Cardiac fibroblast (primary cell): Measurements from ENCODE around the gene PILRB.

ENCODE experiments used
- DNase-seq, 2 donors: peaks; one replicate each; pipeline versions ENCODE4 v3.0.0 to v3.0.0-alpha.2; 2010; ENCODE audit warnings: low read depth in 2 of 2
- H3K4me3 ChIP-seq, 2 donors: replicated peaks in 1 of 2; 1 replicate in 1 of 2; 2 replicates in 1 of 2; pipeline ENCODE4 v1.5.1; 2011; ENCODE audit warnings: low read depth in 2 of 2, low read length in 2 of 2, mild to moderate bottlenecking in 2 of 2, moderate library complexity in 1 of 2
- TF ChIP-seq, protein P1 (sequence below): IDR thresholded peaks from one replicate; pipeline ENCODE4 v1.5.1; 2011; ENCODE audit warnings: low read depth, mild to moderate bottlenecking, low read length, inconsistent platforms

The PILRB gene

DNA sequence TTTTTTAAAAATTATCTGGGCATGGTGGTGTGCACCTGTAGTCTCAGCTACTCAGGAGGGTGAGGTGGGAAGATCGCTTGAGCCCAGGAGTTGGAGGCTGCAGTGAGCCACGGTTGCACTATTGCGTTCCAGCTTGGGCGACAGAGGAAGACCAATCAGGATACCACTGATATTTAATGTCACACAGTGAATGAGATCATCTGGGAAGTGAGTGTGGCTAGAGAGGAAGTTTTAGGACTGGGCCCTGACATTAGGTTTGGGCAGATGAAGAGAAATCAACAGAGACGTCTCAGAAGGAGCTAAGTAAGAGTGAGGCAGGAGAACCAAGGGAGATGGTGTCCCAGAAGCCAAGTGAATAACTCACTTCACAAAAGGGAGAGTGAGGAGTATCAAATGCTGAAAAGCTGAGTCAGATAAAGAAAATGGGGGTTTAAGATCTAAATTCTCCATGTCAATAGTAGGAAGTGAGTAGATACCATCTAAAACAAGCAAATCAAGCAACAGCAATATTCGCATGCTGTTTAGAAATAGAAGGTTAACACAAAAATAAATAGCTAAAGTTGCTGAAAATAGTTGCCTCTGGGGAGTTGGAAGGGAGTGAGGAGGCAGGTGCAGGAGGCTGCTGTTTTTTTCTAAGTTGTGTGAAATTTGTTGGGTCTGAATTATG, 26.8 kb downstream of the PILRB start:
- DNase-seq: no peak
- no peak overlapping the region for H3K4me3 ChIP-seq
- TF ChIP-seq, protein P1, sequence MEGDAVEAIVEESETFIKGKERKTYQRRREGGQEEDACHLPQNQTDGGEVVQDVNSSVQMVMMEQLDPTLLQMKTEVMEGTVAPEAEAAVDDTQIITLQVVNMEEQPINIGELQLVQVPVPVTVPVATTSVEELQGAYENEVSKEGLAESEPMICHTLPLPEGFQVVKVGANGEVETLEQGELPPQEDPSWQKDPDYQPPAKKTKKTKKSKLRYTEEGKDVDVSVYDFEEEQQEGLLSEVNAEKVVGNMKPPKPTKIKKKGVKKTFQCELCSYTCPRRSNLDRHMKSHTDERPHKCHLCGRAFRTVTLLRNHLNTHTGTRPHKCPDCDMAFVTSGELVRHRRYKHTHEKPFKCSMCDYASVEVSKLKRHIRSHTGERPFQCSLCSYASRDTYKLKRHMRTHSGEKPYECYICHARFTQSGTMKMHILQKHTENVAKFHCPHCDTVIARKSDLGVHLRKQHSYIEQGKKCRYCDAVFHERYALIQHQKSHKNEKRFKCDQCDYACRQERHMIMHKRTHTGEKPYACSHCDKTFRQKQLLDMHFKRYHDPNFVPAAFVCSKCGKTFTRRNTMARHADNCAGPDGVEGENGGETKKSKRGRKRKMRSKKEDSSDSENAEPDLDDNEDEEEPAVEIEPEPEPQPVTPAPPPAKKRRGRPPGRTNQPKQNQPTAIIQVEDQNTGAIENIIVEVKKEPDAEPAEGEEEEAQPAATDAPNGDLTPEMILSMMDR: no peak

DNA sequence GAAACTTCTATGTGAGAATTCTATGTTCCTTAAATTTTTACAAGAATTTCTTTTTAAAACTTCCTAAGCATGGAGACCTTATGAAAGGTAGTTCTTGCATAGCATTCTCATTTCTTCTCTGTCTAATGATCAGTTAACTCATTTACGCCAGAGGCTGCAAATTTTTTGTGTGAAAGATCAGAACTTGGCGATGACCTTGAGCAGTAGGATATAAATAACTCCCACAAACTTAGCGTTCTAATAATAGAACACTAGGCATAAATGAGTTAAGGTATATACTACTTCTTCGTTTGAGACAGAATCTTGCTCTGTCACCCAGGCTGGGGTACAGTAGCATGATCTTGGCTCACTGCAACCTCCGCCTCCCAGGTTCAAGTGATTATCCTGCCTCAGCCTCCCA, 29.0 kb downstream of the PILRB start:
- no peak overlapping the region for H3K4me3 ChIP-seq
- TF ChIP-seq, protein P1: no peak

DNA sequence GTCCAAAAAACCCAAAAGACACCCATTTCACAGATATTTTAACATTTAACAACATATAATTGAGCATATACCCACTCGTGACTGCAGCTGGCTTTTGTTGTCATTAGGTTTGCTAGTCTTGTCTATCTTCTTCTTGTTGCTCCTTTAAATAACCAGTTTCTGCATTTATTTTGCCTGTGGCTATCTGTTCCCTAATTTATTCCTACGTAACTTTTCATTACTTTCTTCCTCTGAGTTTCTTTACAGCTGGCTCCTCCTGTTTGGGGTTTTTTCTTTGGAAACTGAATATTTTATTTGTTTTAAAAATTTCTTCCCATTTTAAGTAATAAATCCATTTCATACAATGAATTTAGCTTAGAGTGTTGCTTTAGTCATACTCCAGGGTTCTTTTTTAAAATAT, 29.8 kb downstream of the PILRB start:
- no peak overlapping the region for H3K4me3 ChIP-seq
- TF ChIP-seq, protein P1: no peak
- no peak for DNase-seq

More for the DNA sequence above, 29.0 kb downstream of the PILRB start:
- no peak for DNase-seq

DNA sequence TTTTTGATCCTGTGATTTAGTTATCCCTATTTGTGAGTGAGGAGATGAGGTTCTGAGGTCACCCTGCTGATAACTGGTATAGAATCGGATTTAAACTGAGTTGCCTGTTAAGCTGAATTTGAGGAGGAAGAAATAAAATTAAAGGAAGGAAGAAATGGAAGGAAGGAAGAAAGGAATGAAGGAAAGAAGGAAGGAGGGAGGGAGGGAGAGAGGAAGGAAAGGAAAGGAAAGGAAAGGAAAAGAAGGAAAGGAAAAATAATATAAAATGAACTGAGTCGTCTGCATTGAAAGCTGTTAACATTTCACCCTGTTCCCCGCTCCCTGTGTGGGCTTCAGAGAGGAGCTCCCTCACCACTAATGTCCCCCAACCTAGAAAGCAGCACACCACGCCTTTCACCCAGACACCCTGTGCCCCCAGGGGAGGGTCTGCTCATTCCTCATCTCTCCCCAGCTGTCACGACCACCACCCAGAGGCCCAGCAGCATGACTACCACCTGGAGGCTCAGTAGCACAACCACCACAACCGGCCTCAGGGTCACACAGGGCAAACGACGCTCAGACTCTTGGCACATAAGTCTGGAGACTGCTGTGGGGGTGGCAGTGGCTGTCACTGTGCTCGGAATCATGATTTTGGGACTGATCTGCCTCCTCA, 31.6 kb downstream of the PILRB start:
- DNase-seq: no peak
- TF ChIP-seq, protein P1: no peak
- no peak overlapping the region for H3K4me3 ChIP-seq

DNA sequence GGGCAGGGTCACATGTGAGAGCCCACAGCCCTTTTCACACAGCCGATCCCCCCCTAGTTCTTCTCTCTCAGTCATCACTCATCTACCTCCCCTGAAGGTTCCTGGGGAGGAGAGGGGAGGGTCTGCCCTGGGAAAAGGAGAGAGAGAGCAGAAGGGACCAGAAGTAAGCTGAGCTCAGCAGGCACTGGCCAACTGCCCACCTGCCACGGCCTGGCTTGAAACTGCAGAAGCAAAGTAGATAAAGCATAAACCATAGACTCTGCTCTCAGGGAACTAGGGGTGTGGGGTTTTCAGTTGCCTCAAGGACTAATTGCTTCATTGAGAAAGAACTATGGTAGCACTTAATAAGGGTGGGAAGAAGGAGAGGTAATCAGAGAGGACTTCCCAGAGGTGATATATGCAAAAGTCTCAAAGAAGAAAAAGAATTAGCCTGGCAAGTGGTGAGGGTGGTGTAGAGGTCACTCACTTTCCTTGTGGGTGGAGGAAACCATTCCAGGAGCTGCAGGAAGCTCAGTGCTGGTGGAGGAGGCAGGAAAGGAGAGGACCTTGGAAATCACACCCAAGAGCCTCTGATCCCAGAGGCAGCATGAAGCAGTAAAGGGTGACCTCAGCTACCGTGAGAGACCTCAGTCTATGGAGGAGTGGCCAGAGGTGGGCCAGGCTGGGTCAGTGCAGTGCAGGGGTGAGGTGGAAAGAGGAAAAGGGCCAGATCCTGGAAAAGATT, 32.5 kb downstream of the PILRB start:
- no peak for DNase-seq
- TF ChIP-seq, protein P1: no peak
- H3K4me3 ChIP-seq: no peak overlapping the region

DNA sequence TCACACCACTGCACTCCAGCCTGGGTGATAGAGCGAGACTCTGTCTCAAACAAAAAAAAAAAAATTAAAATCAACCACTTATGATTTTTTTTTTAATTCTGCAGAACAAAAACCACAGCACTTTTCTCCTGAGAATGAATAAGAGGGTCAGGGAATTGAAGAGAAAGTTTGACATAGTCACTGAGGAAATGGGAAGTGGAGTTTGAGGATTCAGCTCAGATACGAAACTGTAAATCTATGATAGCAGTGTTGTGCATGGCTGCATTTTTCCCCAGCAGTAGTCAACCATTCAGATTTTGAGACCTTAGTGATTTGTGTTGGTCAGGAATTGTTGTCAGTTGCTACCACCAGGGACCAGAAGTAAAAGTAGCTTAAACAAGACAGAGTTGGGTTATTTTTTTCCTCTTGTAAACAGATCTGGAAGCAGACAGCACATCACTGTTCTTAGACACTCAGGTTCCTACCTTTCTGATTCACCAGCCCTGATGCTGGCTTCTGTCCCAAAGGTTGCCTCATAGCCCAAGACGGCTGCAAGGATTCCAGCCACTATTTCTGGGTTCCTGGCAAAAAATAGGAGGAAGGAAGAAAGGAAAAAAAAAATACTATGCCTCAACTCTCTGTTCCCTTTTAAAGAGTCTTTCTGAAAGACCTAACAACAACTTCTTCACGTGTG, 35.5 kb downstream of the PILRB start:
- TF ChIP-seq, protein P1: no peak
- DNase-seq: no peak
- no peak overlapping the region for H3K4me3 ChIP-seq
